Left ventricle myocardium inferior (tissue), 1 donor: ENCODE results near the gene HDLBP. TPM values are rescaled to one million over a fixed set of nuclear protein-coding genes. Genes with fewer than 3 reads are reported as not detected.

ENCODE experiments used
- DNase-seq: peaks from one replicate; pipeline ENCODE4 v3.0.0-alpha.2; 2020
- H3K27ac ChIP-seq: fragments of 200-600 bp; replicated peaks from 2 replicates; pipeline ENCODE4 v1.8.0; 2021
- H3K27me3 ChIP-seq: fragments of 200-600 bp; 2 replicates; pipeline ENCODE4 v1.8.0; 2021; ENCODE audit warnings: low read depth
- H3K36me3 ChIP-seq: fragments of 200-600 bp; 2 replicates; pipeline ENCODE4 v1.8.0; 2021
- H3K4me1 ChIP-seq: fragments of 200-600 bp; 2 replicates; pipeline ENCODE4 v1.8.0; 2021
- H3K4me3 ChIP-seq: fragments of 200-600 bp; 2 replicates; pipeline ENCODE4 v1.8.0; 2021; ENCODE audit warnings: mild to moderate bottlenecking, moderate library complexity
- H3K9me3 ChIP-seq: fragments of 200-600 bp; replicated peaks from 2 replicates; pipeline ENCODE4 v1.8.0; 2021
- intact Hi-C: fragments of 100-400 bp; cut with micrococcal nuclease; formaldehyde crosslinking; loops from one replicate; pipeline ENCODE4 v1.11.0; 2022
- total RNA-seq: library from RNA; stranded (reverse); fragmentation: NEBNext Ultra II Directional; extraction: Animal tissue kit (Norgen Biotek cat#: 25700); gene quantifications from one replicate; pipeline ENCODE4 v1.2.1, GENCODE V29; 2021
- TF ChIP-seq, protein P1 (sequence below): fragments of 200-600 bp; IDR thresholded peaks from 2 replicates; pipeline ENCODE4 v1.8.0; 2021; ENCODE audit warnings: antibody characterized with exemption, mild to moderate bottlenecking, borderline replicate concordance
- donor health status: DM: no; HTN: yes; CAD: no; lungs with severe emphysema.

HDLBP gene
- total RNA-seq, 1 donor from 2014 or later = 365 TPM

DNA sequence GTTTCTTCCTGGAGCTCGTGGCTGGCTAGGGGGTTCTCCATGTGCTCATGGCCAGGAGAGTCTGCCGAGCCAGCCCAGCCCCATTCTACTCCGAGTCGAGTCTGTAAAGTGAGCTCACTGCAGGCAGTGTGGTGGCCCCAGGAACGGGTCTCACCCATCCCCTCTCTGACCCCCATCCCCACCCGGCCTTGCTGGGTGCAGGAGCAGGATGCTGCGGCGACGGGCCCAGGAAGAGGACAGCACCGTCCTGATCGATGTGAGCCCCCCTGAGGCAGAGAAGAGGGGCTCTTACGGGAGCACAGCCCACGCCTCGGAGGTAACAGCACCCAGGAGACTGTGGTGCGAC is 125.6 kb downstream of the HDLBP start:
- TF ChIP-seq, protein P1, sequence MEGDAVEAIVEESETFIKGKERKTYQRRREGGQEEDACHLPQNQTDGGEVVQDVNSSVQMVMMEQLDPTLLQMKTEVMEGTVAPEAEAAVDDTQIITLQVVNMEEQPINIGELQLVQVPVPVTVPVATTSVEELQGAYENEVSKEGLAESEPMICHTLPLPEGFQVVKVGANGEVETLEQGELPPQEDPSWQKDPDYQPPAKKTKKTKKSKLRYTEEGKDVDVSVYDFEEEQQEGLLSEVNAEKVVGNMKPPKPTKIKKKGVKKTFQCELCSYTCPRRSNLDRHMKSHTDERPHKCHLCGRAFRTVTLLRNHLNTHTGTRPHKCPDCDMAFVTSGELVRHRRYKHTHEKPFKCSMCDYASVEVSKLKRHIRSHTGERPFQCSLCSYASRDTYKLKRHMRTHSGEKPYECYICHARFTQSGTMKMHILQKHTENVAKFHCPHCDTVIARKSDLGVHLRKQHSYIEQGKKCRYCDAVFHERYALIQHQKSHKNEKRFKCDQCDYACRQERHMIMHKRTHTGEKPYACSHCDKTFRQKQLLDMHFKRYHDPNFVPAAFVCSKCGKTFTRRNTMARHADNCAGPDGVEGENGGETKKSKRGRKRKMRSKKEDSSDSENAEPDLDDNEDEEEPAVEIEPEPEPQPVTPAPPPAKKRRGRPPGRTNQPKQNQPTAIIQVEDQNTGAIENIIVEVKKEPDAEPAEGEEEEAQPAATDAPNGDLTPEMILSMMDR = no peak
- Histone ChIP-seq H3K4me3 (no peak overlapping the region), H3K27me3 (peaks cover 7% of the 10 kb centered on the region), H3K4me1 (no peaks in the 10 kb centered on the region), H3K36me3 (no peaks in the 10 kb centered on the region), H3K27ac (no peak overlapping the region), H3K9me3 (no peaks in the 10 kb centered on the region)
- DNase-seq = no peak
- intact Hi-C loops = no loop called here

DNA sequence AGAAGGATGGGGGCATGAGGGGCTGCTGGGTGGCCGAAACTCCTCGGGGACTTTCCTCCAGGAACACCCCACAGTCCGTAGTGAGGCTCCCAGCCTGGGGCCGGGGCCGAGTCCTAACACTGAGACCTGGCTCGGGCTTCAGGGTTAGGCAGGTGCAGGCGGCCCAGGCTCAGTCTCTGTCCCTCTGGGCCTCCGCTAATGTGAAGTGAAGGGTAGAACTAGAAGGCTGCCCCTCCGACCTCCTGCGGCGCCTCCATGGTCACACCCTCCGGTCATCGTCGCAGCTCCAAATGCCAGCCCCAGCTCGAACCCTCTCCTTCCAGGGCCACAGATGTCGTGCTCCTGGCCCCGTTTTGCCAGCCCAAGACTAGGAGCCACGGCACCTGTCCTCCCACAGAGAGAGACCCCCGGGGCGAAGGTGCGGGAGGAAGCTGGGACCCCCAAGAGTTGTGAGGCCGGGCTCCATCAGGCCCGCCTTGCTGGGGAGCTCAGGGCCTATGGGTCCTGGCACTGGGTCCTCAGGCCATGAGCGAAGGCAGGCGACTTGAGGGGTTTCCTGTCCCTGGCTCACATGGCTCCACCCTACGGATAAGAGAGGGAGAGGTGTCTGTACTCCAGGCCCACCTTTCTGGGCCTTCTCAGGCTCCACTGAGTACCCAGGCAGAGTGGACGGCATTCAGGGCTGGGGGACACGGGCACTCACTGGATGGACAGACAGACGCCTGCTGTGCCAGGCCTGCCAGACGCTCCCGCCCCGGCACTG is 126.2 kb downstream of the HDLBP start:
- Histone ChIP-seq H3K4me1 (no peaks in the 10 kb centered on the region), H3K36me3 (peaks cover 2% of the 10 kb centered on the region), H3K4me3 (no peak overlapping the region), H3K9me3 (no peaks in the 10 kb centered on the region), H3K27ac (no peak overlapping the region), H3K27me3 (peaks cover 7% of the 10 kb centered on the region)
- no peak for DNase-seq
- TF ChIP-seq, protein P1 = no peak
- intact Hi-C loops = no loop called here

DNA sequence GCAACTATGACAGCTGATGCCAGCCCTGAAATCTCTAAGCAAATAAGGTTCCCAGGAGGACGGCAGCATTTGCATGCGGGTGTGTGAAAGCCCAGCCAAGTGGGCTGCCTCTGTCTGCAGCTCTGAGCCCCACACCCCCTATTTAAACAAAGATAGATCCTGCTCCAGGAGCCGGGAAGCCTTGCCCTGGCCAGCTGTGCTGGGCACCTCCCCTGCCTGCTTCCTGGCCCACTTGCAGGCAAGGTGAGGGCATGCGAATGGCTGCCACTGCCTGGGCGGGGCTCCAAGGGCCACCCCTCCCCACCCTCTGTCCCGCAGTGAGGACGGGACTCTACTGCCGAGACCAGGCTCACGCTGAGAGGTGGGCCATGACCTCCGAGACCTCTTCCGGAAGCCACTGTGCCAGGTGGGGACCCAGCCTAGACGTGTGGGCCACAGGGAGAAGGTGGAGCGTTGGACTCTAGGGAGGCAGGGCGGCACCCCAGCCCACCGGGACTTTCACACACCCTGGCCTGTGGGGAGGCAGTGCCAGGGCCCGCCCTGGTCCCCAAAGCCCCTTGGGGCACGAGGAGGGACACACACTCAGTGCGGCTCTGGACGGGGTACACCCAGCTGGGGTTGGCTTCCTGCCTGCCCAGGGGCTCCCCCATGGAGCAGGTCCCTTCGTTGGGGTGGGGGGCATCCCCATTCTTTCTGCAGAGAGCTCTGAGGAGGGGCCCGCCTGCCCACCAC is 126.9 kb downstream of the HDLBP start, which contains the start of gene ANO7:
TSS of gene ANO7 (plus strand) at position 317 of the 732 bp plus-strand sequence. CDS start 1,387 bp downstream, outside the sequence.
- Histone ChIP-seq H3K4me1 (no peaks in the 10 kb centered on the region), H3K27ac (no peak within 1 kb of the TSS), H3K4me3 (no peak within 1 kb of the TSS), H3K36me3 (peaks cover 10% of the 10 kb centered on the region), H3K27me3 (peaks cover 7% of the 10 kb centered on the region), H3K9me3 (no peaks in the 10 kb centered on the region)
- TF ChIP-seq, protein P1 = no peak
- no peak for DNase-seq
- intact Hi-C loops = no loop called here

DNA sequence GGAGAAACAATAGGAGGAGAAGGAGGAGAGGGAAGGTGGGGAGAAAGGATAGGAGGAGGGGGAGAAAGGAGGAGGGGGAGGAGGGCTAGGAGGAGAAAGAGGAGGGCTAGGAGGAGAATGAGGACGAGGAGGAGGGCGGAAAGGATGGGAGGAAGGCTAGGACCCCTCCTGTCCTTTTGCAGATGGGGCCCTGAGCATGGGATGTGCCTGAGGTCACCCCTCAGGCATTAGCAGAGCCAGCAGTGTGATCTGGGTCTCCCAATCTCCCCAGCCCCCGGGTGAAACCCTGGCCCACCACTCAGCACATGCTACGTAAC is 127.6 kb downstream of the HDLBP start:
- Histone ChIP-seq H3K27me3 (peaks cover 7% of the 10 kb centered on the region), H3K4me3 (no peak overlapping the region), H3K27ac (no peak overlapping the region), H3K9me3 (no peaks in the 10 kb centered on the region), H3K4me1 (no peaks in the 10 kb centered on the region), H3K36me3 (peaks cover 16% of the 10 kb centered on the region)
- no peak for DNase-seq
- TF ChIP-seq, protein P1 = no peak
- intact Hi-C loops = no loop called here

DNA sequence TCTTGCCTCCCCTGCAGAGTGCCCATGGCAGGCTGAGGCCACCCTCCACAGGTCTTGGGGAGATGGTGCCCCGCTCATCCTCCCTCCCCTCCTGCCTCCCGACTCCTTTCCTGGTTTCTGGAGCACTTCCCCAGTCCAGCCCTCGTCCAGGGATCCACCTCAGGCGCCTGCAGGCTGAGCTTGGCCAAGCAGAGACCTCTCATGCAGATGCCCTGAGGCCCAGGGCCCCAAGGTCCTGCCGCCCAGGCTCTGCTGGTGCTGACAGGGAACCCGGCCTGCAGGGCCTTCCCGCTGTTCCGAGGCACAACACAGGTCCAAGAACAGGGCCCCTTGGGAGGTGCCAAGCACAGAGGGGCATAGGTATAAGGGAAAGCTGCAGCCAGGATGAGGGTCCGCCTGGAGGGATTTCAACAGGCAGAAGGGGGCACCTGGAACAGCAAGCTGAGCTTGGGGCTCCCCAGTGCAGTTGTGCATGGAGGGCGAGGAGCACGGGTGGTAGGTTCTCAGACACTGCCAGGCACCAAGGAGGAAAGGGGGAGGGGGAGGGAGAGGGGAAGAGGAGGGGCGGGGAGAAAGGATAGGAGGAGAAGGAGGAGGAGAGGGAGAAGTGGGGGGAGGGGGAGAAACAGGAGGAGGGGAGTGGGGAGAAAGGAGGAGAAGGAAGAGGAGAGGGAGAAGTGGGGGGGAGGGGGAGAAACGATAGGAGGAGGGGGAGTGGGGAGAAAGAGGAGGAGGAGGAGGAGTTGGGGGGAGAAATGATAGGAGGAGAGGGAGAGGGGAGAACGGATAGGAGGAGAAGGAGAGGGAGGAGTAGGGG is 128.2 kb downstream of the HDLBP start:
- TF ChIP-seq, protein P1 = no peak
- H3K27me3 ChIP-seq = peaks cover 7% of the 10 kb centered on the region
- H3K27ac ChIP-seq = no peak overlapping the region
- intact Hi-C loops = no loop called here
- no peak overlapping the region for H3K4me3 ChIP-seq
- no peaks in the 10 kb centered on the region for H3K4me1 ChIP-seq
- no peak for DNase-seq
- H3K36me3 ChIP-seq = peaks cover 19% of the 10 kb centered on the region
- H3K9me3 ChIP-seq = no peaks in the 10 kb centered on the region
